GM19467 (cell line): Measurements from ENCODE around the gene IL7R.
"Not testable (repeated sequence)": the region's sequence is repeated elsewhere in the genome, so short reads cannot be mapped to it uniquely, and the experiment has no call there.

Experiments used
- ATAC-seq: cut with Tn5 transposase; IDR thresholded peaks from one replicate; pipeline ENCODE4 v1.9.1; 2021; ENCODE audit warnings: mild to moderate bottlenecking, moderate library complexity; ENCODE audit not compliant: unreplicated experiment

IL7R gene

DNA sequence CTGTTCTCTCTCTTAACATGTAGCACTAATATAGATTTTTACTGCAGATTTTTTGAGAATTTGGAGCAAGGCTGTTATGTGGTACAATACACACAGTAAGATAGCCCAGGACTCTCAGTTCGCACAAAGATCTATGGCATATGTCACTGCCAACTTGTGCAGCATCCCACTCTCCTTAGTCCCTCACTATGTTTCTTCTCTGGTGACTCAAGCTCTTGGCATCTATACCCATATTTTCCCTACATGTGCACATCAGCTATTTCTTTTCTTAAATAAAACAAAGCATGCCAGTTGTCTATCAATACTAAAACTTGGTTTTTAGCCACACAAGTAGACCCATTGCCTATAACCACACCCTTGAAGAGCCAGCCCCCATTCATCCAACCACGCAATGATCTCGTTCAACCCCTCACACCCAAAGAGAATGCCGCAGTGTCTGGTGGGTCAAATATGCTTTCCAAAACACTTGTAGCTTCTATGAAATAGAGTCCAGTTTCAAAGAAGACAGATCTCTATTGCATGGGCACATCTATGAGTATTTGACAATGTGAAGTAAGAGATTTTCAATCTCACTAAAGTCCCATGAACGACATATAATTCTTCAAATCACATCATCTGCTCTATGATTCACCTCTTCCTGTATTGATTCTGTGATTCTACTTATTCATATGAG lies 18.2 kb upstream of the IL7R start:
- ATAC-seq: no peak

DNA sequence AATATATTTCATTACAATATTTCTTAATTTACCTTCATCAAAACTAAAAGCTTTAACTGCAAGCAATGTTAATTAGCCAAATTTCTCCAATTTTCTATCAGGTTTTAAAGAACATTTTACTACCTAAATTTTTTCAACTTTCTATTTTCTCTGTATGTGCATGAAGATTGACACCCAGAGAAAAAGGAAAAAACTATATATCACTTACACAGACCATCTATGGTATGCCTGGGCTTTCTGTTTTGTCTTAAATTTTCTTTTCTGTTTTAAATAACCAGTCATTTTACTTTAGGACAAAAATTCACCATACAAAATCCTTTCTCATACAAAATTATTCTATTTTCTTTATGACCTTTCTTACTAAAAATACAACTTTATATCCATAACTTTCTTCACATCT lies 13.8 kb upstream of the IL7R start:
- no peak for ATAC-seq

DNA sequence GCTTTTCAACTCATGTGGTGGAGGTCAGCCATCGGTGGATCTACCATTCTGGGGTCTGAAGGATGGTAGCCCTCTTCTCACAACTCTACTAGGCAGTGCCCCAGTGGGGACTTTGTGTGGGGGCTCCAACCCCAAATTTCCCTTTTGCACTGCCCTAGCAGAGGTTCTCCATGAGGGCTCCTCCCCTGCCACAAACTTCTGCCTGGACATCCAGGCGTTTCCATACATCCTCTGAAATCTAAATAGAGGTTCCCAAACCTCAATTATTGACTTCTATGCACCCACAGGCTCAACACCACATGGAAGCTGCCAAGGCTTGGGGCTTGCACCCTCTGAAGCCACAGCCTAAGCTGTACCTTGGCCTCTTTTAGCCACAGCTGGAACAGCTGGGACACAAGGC lies 11.2 kb upstream of the IL7R start:
- ATAC-seq: not testable (repeated sequence)

DNA sequence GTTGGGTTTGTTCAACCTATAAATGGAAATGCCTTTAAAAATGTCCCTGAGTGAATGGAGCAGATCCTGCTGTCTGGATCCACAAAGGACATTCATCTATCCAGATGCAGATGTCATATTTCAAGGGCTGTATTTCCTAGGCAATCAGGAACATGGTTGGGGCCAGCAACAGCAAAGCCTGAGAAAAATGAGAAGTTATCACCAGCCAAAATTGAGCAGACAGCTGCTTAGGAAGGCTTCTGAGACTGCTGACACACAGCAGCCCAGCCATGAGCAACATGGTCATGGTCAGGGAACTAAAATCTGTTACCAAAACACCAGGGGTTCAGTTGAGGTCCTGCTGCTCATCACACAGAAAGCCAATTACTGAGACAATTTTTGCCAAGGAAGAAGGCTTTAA lies 9.2 kb upstream of the IL7R start:
- no peak for ATAC-seq

DNA sequence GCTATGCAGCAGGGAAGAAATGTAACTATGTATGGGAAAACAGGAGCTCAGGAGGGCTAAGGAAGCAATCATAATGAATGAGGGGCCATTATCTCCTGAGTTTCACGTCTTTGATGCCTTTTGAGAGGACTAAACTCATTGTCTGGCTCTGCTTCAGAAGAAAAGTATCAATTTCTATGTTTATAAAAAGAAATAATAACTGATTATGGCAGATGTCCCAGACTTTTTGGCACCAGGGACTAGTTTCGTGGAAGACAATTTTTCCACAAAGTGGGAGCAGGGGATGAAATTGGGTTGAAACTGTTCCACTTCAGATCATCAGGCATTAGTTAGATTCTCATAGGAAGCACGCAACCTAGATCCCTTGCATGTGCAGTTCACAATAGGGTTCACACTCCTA lies 8.7 kb upstream of the IL7R start:
- no peak for ATAC-seq

DNA sequence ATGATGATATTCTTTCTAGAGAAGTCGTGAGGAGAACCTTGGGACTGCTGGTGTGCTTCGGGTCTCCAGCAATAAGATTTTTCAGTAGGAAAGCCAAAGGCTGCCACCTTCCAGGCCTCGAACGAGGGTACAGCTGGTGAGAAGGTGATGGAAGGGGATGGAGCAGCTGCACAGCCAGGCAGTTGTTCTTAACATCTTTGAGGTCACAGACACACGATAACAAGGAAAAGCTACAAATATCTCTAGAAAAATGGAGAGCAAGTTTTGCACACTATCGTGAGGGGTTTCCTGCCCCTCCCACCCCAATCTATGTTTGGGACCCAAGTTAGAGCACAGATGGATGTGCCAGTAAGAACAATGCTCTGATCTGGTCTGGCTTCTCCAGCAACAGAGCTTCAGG lies 6.8 kb upstream of the IL7R start:
- ATAC-seq: no peak

DNA sequence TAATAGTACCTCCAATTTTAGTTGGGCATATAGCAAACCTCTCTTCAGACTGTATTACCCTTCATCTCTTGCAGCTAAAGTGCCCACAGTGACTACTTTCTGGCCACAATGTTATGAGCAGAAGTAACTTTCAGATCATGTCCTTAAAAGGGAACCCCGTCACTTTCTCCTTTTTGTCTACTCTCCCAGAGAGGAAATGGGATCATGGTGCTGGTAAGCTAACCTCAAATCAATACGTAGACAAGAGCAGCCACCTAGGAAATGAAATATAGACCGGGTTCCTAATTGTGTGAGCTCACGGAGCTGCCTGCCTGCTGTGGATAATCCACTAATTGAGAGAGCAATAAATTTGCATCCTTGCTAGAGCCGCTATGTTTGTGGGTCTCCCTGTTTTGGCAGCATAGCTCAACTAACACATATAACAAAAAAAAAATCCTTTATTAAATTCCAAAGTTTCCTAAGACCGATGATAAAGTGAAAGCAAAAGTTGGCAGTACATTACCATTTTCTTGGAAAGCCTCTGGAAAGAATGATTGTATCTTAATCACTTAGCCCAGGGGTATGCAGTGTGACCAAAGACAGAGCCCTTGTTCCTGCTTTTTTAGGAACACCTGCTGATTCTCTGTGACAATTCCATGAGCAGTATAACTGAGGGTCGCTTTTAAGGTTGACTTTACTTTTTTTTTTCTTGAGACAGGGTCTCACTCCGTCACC lies 5.6 kb upstream of the IL7R start:
- no peak for ATAC-seq

DNA sequence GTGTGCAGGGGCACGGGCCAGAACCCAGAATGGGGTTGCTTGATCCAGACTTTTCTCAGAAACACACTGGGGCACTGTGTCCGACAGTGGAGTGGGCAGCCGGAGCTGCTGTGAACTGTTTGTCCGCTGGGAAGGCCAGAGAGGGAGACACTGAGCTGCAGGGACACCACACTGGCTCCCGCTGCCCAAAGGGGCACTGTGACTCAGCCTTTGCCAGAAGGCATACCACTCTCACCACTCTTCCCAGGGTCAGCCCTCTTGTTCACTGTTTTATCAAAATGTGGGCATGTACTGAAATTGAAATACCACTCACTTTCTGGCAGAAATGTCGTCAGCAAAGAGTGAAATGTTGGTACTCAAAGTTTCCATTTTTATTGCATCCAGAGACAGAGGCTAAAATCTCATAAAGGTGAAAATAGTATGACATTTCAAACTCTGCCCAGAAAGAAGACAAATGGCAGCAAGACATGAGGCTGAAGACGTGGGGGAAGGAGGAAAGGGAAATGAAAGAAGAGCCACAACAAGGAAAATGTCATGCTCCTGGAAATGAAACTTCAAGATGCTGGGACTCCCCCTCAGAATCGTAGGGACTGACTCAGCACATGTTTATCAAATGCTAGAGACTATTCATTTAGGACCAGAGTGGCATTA lies 4.5 kb upstream of the IL7R start:
- no peak for ATAC-seq

DNA sequence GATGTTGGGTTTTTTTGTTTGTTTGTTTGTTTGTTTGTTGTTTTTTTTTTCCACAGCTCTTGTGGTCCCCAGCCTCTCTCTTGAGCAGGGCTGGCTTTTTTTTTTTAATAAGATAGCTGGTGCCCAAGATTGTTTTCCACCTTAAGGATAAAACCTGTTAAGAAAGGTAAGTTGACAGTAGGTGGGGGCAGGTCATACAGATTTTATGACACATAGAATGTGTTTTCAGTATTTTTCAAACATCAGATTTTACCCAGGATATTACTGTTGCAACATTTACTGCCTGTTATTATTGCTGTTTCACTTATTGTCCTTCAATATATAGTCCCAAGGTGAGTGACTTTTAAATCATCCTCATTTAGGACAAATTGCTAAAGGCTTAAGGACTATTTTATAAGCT lies 3.9 kb upstream of the IL7R start:
- no peak for ATAC-seq

DNA sequence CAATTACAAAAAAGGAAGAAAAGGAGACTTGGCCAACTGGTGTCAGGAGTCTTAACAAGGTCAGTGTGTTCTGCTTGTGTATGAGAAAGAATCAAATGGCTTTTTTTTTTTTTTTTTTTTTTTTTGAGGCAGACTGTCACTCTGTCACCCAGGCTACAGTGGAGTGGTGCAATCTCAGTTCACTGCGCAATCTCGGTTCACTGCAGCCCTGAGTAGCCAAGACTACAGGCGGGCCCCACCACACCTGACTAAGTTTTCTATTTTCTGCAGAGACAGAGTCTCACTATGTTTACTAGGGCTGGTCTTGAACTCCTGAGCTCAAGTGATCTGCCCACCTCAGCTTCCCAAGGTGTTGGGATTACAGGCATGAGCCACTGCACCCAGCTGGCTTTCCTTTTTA lies 3.1 kb upstream of the IL7R start:
- no peak for ATAC-seq

DNA sequence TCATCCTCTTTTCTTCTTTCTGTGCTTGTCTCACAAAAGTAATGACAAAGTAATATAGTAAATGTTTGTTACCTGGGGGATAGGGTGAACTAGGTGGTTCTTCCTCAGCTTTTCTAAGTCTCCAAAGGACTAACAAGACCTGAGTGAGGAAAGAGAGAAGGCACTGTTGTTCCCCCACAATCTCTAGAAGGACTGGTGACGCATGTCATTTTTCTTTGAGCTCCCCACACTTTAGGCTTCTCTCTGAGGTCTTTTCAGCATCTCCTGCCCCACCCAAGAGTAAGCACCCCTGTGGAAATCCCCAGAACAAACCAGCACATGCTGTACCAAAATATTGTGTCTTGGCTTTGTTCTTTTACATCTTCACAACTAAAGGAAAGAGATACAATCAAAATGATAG lies 2.4 kb upstream of the IL7R start:
- ATAC-seq: no peak

DNA sequence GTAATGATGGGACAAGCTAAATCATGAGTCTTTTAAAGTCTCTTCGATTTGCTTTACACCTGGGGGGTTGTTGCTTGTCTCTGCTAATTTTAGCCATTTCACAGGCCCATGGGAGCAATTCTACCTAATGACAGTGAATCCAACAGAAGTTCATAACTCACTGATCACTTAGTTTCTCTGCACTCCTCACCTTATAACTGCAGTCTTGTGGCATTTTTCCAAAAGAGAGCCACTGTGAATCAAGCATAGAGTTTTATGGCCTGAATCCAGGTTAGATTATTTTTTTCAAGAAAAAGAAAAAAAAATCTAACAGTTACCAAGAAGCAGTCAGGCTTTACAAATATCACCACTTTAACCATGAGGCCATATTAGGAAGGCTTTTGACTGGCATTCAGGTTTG lies 1.5 kb upstream of the IL7R start:
- no peak for ATAC-seq

DNA sequence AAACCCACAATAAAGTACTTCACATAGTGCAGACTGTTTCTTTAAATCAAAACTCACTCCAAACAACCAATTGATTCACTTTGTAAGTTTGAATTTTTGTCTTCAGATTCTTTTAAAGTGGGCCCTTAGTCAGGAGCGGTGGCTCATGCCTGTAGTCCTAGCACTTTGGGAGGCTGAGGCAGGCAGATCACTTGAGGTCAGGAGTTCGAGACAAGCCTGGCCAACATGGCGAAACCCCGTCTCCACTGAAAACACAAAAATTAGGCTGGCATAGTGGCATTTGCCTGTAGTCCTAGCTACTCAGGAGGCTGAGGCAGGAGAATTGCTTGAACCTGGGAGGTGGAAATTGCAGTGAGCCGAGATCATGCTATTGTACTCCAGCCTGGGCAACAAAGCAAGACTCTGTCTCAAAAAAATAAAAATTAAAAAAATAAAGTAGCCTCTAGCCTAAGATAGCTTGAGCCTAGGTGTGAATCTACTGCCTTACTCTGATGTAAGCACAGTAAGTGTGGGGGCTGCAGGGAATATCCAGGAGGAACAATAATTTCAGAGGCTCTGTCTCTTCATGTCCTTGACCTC lies 416 bp upstream of the IL7R start:
- ATAC-seq: not testable (repeated sequence)

DNA sequence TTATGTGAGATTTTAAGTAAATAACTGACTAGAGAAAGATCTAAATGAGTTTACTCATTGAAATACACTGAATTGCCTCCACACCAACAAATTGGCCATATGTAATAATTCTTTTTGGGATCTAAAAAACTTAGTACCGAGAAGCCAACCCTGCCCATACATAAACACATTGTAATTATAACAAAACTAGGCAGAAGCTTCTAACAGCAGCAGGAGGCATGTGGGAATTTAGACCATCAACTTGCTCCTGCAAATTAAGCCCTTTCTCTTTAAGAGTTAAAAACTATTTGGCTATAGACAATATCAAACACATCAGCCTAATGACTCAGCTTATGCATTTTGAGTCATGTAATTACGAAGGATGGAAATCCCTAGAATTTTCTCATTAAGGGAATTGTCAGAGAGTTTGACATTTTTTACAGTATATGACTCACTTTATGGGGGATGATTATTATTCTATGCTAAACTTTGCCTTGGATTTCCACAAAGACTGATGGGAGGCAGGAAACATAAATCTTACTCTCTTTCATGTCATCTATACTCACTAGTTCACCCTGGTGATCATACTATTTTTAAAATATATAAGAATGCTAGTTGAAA lies 1.0 kb downstream of the IL7R start:
- ATAC-seq: no peak

DNA sequence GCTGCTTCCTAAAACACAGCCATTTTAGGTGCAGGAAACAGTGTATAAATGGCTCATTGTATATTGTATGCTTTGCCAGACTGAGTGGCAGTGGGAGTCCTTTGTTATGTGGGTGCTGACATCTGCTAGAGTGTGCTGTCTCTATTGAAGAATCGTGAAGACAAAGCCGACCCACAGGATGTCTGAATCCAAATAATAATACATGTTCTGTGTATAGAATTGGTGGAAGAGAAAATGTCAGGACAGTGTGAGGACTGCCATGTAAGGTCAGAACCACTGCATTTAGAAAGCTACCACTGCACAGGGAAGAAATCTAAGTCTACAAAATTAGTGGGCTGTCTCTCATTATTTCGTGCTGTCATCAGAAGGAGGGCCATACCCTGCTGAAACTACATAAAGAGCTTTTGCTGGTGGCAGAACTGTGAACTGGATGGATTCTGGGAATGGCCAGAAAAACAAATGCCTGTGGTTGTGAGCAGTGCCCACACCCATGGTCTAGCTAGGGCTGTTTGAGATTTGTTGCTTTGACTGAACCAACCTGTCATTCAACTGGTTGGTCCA lies 2.5 kb downstream of the IL7R start:
- ATAC-seq: no peak

DNA sequence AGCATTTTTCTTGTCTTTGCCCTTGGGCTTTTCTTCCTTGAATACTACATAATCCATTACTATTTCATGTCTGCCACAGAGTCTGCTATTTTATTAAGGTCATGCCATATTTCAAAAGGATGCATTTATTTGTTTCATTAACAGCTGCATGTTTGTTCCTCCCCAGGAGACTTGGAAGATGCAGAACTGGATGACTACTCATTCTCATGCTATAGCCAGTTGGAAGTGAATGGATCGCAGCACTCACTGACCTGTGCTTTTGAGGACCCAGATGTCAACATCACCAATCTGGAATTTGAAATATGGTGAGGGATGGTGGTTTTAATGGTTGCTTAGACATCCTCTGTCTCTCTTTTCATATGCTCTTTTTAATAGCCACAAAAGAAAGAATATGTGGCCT lies 4.0 kb downstream of the IL7R start:
- ATAC-seq: no peak

DNA sequence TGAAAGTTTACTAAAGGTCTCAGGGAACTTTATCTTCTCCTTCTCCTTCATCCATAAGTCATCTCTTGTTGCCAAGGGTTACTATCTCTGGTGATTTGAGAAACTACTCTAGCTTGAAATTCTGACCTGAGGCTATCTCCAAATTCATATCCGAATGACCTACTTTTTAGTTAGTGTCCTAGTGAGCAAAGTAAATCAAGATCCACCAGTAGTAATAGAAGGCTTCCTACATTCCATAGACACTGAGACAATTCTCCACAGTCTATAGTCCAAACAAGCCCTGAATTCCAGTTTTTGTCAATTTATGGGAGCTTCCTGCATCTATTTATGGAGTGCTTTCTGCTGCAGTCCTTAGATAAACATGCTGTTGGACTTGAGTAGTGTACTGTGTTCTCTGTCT lies 5.0 kb downstream of the IL7R start:
- ATAC-seq: no peak

DNA sequence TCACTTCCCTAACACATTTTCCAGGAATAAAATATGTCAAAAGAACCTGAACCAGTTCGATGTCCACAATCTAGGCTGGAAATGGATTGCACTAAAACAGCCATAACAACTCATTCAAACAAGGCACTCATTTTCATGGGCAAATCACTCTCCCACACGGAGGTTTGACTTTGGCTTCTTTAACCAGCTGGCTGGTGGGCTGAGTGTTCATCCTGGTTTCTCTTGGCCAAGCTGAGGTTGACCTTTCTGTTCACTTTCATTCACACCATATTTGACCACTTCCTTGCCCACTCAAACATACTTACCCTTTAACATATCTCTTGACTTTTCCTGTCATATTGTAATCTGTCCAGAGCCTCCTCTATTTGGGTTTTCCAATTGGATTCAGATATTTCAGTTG lies 5.4 kb downstream of the IL7R start:
- no peak for ATAC-seq

DNA sequence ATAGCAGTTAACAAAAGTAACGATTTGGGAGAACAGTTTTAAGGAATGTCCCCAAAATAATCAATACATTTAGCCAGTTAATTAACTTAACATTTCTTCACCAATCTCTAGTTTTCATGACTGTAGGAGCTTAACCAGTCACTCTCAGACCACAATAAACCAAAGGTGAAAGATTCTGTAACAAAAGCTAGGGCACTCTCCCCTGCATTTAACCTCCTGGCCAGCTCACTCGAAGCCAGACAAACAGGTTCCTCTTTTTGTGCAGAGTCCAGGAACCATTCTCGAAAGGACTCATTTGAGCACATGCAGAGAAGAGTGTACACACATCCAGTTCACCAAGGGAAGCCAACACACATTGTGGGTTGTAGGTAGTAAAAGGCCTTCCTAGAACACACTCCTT lies 6.5 kb downstream of the IL7R start:
- no peak for ATAC-seq

DNA sequence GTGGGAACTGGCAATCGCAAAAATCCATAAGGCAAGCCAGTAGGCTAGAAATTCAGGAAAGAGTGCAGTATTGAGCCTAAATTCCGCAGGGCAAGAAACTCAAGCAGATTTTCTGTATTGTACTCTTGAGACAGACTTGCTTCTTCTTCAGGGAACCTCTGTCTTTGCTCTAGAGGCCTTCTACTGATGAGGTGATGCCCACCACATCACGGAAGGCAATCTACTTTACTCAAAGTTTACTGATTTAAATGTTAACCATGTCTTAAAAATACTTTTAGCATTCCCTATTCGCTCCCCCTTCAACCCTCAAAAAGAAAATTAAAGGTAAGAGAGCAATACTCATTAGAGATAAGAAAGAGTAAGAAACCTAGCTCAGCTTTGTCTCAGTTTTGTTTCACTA lies 11.3 kb downstream of the IL7R start:
- no peak for ATAC-seq

DNA sequence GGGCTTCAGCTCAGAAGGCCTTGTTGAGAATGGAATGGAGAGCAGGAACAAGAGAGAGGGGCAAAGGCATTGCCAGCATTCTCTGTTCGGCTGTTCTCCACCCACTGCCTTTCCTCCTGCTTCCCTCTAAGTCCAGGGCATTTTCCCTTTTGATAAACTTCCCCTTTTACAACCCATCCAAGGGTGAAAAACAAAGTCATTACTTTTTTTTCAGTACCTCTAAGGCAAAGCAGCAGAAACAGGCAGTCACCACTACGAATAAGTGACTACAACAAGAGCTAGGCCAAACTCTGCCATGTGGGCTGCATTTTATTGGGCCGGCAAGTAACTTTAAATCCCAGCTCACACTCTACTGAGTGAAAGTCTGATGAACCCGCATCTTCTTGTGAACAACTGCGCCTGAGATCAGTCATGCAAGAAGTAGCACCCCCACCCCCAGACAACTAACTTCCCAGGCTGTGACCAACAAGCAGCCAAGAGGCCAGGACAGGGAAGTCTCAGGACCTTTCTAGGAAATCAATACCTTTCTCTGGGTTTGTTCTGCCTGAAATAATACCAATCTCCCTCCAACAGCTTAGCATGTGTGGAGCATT lies 13.1 kb downstream of the IL7R start:
- no peak for ATAC-seq
